ENCODE results near the gene HLA-G. TPM values are rescaled to one million over a fixed set of nuclear protein-coding genes. Genes with fewer than 3 reads are reported as not detected.
"Not testable (repeated sequence)": the region's sequence is repeated elsewhere in the genome, so short reads cannot be mapped to it uniquely, and the experiment has no call there.

HLA-G gene
- not detected in 2 replicates for total RNA-seq (2014; rRNA removed)
- 0.13 TPM for polyA plus RNA-seq (2012)

GRCh38 chr6:29827579-29828470, at the start of gene HLA-G:
TSS of gene HLA-G (plus strand) at chr6:29827825. CDS start at chr6:29827845, 20 bp downstream.
- no peak for DNase-seq (ENCODE audit: low read depth)

- DNase-seq (ENCODE audit: low read depth) = not testable (repeated sequence)
These were observed 47.5 kb upstream of the HLA-G start for GRCh38 chr6:29780019-29780698.

GRCh38 chr6:29789176-29789575, 38.4 kb upstream of the HLA-G start:
- no peak for DNase-seq (ENCODE audit: low read depth)

GRCh38 chr6:29790626-29791025, 37.0 kb upstream of the HLA-G start:
- no peak for DNase-seq (ENCODE audit: low read depth)

- DNase-seq (ENCODE audit: low read depth) = no peak
These were observed 36.5 kb upstream of the HLA-G start for GRCh38 chr6:29791162-29791561.

GRCh38 chr6:29791786-29792122, 35.9 kb upstream of the HLA-G start:
- DNase-seq (ENCODE audit: low read depth) = no peak

GRCh38 chr6:29792123-29793035, 35.2 kb upstream of the HLA-G start:
- peak; percentile 4 for DNase-seq (ENCODE audit: low read depth)

- DNase-seq (ENCODE audit: low read depth) = no peak
These were observed 34.6 kb upstream of the HLA-G start for GRCh38 chr6:29793036-29793356.

GRCh38 chr6:29793796-29794195, 33.8 kb upstream of the HLA-G start:
- no peak for DNase-seq (ENCODE audit: low read depth)

GRCh38 chr6:29796026-29796425, 31.6 kb upstream of the HLA-G start:
- DNase-seq (ENCODE audit: low read depth) = no peak

- DNase-seq (ENCODE audit: low read depth) = peak; percentile 41
These were observed 30.5 kb upstream of the HLA-G start for GRCh38 chr6:29797135-29797534.

GRCh38 chr6:29797966-29798365, 29.7 kb upstream of the HLA-G start:
- no peak for DNase-seq (ENCODE audit: low read depth)

GRCh38 chr6:29800254-29800653, 27.4 kb upstream of the HLA-G start:
- DNase-seq (ENCODE audit: low read depth) = no peak

- no peak for DNase-seq (ENCODE audit: low read depth)
These were observed 21.2 kb upstream of the HLA-G start for GRCh38 chr6:29806387-29806786.

- DNase-seq (ENCODE audit: low read depth) = peak; percentile 5
These were observed 18.4 kb upstream of the HLA-G start for GRCh38 chr6:29809249-29809648.

GRCh38 chr6:29810371-29810770, 17.3 kb upstream of the HLA-G start:
- DNase-seq (ENCODE audit: low read depth) = no peak

GRCh38 chr6:29811377-29811776, 16.2 kb upstream of the HLA-G start:
- DNase-seq (ENCODE audit: low read depth) = no peak

- DNase-seq (ENCODE audit: low read depth) = no peak
These were observed 14.6 kb upstream of the HLA-G start for GRCh38 chr6:29813066-29813465.

- DNase-seq (ENCODE audit: low read depth) = peak; percentile 29
These were observed 13.8 kb upstream of the HLA-G start for GRCh38 chr6:29813809-29814208.

- no peak for DNase-seq (ENCODE audit: low read depth)
These were observed 13.1 kb upstream of the HLA-G start for GRCh38 chr6:29814379-29815117.

GRCh38 chr6:29815118-29815750, 12.4 kb upstream of the HLA-G start:
- DNase-seq (ENCODE audit: low read depth) = no peak
